ENCODE results near the gene CCDC120.

- TF ChIP-seq CTCF (IDR thresholded peaks at IDR 0.05) = no peak
- TF ChIP-seq POLR2A (IDR thresholded peaks at IDR 0.05) = no peak
Measured at GRCh38 chrX:49059681-49060085, 884 bp downstream of the CCDC120 start.
